ENCODE data around the gene OTUB2. TPM values are rescaled to one million over a fixed set of nuclear protein-coding genes. Genes with fewer than 3 reads are reported as not detected.

The OTUB2 gene
- total RNA-seq, 1 experiment from 2014 or later: 7.7 TPM

- no peaks in the 10 kb centered on the region for H3K9me3 ChIP-seq (ENCODE audit: low read length)
- CTCF ChIA-PET: no interaction called here
- no peak for TF ChIP-seq EZH2phosphoT487 (IDR thresholded peaks at IDR 0.05; ENCODE audit: borderline replicate concordance, low read length)
- no peak for TF ChIP-seq EZH2 (IDR thresholded peaks at IDR 0.05; ENCODE audit: low read length, unreplicated experiment)
- no peak for TF ChIP-seq CTCF (conservative IDR thresholded peaks at IDR 0.05; ENCODE audit: low read depth, low read length)
Measured at GRCh38 chr14:94024549-94024948, 1.6 kb upstream of the OTUB2 start.

GRCh38 chr14:94025720-94026119 lies 420 bp upstream of the OTUB2 start:
- 0 out of 2 replicates have a peak, but pooled peaks have one; percentile 1 for ATAC-seq
- no TSS peak for BruUV-seq (replicated peaks)
- peak overlapping the region; percentile 98 for H3K27ac ChIP-seq (ENCODE audit: low read length)

More at GRCh38 chr14:94024549-94024948, 1.6 kb upstream of the OTUB2 start:
- Histone ChIP-seq H3K27me3 (ENCODE audit: low read length) (no peaks in the 10 kb centered on the region), H3K79me2 (ENCODE audit: low read length) (peaks cover 9% of the 10 kb centered on the region; the same call in 1 of the 2 replicates), H3K36me3 (ENCODE audit: low read depth, low read length) (no peaks in the 10 kb centered on the region), H3K4me2 (ENCODE audit: low read length) (no peak overlapping the region), H3K9ac (ENCODE audit: low read length) (no peak overlapping the region), H3K4me3 (ENCODE audit: low read length) (no peak overlapping the region), H2AFZ (ENCODE audit: low read length) (no peak overlapping the region), H4K20me1 (ENCODE audit: low read length) (no peaks in the 10 kb centered on the region), H3K27ac (ENCODE audit: low read length) (peak overlapping the region; percentile 19; the same call in 1 of the 2 replicates), H3K9me2 (replicated peaks; ENCODE audit: low read length) (no peaks in the 10 kb centered on the region), H3F3A (ENCODE audit: low read length, unreplicated experiment) (peaks cover 4% of the 10 kb centered on the region), H3K4me1 (ENCODE audit: insufficient read depth, low read length) (peaks cover 51% of the 10 kb centered on the region)
- POLR2A ChIA-PET (ENCODE audit: unreplicated experiment): no interaction called here
- ATAC-seq: no peak
- no peak for DNase-seq
- intact Hi-C loops (cut with micrococcal nuclease): no loop called here
- no TSS peak for BruUV-seq (replicated peaks)

More at GRCh38 chr14:94025720-94026119, 420 bp upstream of the OTUB2 start:
- Histone ChIP-seq H3K4me3 (ENCODE audit: low read length) (peak overlapping the region; percentile 67), H4K20me1 (ENCODE audit: low read length) (no peaks in the 10 kb centered on the region), H3K4me2 (ENCODE audit: low read length) (peak overlapping the region; percentile 65), H3K4me1 (ENCODE audit: insufficient read depth, low read length) (peaks cover 52% of the 10 kb centered on the region), H3F3A (ENCODE audit: low read length, unreplicated experiment) (peaks cover 4% of the 10 kb centered on the region), H3K9ac (ENCODE audit: low read length) (peak overlapping the region; percentile 79), H3K9me3 (ENCODE audit: low read length) (no peaks in the 10 kb centered on the region), H3K79me2 (ENCODE audit: low read length) (peaks cover 15% of the 10 kb centered on the region; the same call in 1 of the 2 replicates), H3K9me2 (replicated peaks; ENCODE audit: low read length) (no peaks in the 10 kb centered on the region), H2AFZ (ENCODE audit: low read length) (peak overlapping the region; percentile 52; the same call in 1 of the 2 replicates), H3K27me3 (ENCODE audit: low read length) (no peaks in the 10 kb centered on the region), H3K36me3 (ENCODE audit: low read depth, low read length) (no peaks in the 10 kb centered on the region)
- intact Hi-C loops (cut with micrococcal nuclease): no loop called here
- DNase-seq: peak; percentile 84
- ChIA-PET POLR2A (ENCODE audit: unreplicated experiment) (interaction anchor here (0.6 kb wide), 1 partner anchor 9 kb away, joined by 4 read pairs; no protein-coding TSS in a partner anchor), CTCF (interaction anchor here (1.0 kb wide), 2 partner anchors 11 to 86 kb away, joined by 5 read pairs; no protein-coding TSS in a partner anchor)
- TF ChIP-seq EZH2 (IDR thresholded peaks at IDR 0.05; ENCODE audit: low read length, unreplicated experiment) (no peak), CTCF (conservative IDR thresholded peaks at IDR 0.05; ENCODE audit: low read depth, low read length) (no peak), EZH2phosphoT487 (IDR thresholded peaks at IDR 0.05; ENCODE audit: borderline replicate concordance, low read length) (no peak)

All from PC-3 (cell line).